Amniotic epithelial cell (primary cell): ENCODE data around the gene TBX4.

Source experiments
- DNase-seq: peaks from one replicate; pipeline ENCODE4 v3.0.0-alpha.2; 2010; ENCODE audit warnings: low read depth

TBX4 gene

DNA sequence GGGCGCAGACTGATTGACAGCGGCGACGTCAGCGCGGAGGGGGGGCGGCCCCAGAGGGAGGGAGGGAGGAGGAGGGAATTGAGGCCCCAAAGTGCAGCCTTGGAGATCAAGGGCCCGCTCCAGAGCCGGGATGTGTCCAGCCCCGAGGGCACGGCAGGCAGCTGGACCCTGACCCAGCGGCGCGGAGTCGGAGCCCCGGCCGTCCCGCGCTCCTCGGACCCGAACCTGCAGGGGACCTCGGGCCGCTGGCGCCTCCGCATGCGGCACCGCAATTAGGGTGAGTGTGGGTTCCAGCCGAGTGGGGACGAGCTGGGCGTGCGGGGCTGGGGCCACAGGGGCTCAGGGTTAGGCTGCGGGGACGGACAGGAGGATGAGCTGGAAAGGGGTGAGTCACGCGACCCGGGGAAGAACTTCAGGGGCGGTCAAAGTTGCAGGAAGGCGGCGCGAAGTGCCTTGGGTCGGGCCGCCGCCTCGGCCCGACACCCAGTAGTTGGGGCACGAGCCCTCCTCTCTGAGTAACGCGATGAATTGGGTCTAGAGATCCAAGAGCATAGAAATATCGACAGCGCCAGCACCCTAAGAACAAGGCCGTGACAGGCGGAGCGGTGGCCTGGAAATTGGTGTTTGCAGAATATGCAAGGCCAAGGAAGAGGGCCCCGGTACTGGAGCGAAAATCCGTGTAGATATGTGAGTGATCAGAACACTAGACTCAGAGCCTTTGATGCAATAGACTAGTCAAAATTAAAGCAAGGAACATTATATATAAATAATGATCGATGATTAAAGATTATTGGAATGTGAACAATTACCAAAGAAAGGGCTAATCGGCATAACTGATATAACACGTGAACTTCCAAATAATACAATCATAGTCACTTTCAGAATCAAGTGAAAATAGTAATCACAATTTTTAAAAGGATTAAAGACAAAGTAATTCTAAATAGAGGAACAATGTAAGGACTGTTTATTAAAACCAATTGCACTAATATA, at the start of gene TBX4:
Gene TBX4 (plus strand): TSS at position 122 of the 990 bp plus-strand sequence. CDS start 4,069 bp downstream, outside the sequence.
- no peak for DNase-seq

DNA sequence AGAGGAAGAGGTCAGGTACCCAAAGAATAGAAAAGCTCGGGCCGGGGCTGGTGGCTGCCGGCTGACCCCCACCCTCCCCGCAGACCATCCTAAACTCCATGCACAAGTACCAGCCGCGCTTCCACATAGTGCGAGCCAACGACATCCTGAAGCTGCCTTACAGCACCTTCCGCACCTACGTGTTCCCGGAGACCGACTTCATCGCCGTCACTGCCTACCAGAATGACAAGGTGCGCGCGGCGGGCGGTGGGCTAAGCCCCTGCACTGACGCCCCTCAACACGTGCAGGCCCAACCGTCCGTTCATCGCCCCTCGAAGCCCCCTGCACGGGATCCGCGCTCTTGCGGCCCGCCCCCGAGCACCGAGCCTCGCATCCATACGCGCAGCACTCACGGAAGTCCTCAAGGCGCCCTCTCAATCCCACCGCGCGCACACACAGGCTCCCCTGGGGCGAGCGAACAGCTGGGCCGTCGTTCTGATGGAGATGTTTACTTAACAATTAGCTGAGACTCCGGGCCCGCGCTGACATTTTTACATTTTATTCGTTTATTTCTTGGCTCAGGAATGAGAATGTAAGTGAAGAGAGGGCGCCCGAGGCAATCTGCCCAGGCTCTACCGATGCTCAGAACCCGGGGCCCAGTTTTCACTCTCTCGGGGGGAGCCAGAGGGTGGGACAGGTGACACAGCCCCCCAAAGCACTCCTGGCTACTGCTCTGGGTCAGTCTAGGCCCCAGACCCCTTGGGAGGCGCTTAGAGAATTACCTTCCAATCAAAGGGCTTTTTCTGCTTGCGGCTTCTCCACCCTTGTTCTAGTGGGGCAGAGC, 49.0 kb upstream of the TBX4 start:
- DNase-seq = no peak

DNA sequence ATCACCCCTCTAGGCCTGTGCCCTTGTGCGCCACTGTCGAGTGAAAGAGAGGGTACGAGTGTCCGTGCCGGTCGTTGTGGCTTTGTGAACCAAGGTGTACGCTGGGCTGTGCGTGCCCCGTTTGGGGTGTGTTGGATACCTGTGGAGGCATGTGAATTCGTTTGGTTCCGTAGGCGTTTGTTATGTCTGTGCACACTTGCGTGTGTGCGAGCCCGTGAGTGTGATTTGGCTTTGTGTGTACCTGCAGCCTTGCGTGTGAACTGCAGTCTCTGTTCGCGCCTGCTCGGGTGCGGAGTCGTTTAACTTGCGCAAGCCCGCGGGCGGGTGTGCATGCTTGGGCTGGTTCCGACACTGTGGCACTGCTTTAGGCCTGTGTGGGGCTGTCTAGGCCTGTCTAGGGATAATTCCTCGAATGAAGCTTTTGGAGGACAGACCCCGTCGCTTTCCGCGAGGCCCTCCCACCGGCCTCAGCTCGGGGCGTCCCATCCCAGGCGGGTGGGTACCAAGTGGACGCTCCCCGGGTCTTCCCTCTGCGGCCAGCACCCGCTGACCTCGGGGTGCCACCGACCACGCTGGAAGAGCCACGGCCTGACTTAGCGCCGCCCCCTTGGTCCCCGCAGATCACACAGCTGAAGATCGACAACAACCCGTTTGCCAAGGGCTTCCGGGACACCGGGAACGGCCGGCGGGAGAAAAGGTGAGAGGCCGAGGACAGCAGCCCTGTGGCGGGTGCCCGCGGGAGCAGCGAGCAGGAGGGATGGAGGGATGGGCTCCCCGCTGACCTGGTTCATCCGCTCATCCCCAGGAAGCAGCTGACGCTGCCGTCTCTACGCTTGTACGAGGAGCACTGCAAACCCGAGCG, 48.2 kb upstream of the TBX4 start:
- peak; percentile 40 for DNase-seq

DNA sequence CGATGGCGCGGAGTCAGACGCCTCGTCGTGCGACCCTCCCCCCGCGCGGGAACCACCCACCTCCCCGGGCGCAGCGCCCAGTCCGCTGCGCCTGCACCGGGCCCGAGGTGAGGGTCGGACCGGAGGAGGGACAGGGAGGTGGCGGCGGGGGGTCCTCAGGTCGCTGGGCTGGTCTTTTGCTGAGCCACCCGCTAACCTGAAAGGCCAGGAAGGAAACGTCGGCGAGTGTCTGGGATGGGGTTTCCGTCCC, 47.6 kb upstream of the TBX4 start:
- no peak for DNase-seq

DNA sequence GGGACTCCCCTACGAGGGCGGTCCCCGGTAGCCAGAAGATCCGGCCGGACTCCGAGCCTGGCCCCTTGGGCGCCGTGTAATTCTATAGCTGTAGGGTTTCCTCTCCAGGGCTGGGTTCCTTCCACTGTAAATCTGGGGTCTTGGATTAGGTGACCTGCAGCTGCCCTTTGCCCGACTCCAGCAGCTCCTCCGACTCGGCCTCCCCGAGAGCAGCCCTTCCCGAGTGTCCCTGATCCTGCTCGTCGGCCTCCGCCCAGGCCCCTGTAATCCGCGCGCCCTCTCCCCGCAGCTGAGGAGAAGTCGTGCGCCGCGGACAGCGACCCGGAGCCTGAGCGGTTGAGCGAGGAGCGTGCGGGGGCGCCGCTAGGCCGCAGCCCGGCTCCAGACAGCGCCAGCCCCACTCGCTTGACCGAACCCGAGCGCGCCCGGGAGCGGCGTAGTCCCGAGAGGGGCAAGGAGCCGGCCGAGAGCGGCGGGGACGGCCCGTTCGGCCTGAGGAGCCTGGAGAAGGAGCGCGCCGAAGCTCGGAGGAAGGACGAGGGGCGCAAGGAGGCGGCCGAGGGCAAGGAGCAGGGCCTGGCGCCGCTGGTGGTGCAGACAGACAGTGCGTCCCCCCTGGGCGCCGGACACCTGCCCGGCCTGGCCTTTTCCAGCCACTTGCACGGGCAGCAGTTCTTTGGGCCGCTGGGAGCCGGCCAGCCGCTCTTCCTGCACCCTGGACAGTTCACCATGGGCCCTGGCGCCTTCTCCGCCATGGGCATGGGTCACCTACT, 47.1 kb upstream of the TBX4 start:
- DNase-seq = no peak

DNA sequence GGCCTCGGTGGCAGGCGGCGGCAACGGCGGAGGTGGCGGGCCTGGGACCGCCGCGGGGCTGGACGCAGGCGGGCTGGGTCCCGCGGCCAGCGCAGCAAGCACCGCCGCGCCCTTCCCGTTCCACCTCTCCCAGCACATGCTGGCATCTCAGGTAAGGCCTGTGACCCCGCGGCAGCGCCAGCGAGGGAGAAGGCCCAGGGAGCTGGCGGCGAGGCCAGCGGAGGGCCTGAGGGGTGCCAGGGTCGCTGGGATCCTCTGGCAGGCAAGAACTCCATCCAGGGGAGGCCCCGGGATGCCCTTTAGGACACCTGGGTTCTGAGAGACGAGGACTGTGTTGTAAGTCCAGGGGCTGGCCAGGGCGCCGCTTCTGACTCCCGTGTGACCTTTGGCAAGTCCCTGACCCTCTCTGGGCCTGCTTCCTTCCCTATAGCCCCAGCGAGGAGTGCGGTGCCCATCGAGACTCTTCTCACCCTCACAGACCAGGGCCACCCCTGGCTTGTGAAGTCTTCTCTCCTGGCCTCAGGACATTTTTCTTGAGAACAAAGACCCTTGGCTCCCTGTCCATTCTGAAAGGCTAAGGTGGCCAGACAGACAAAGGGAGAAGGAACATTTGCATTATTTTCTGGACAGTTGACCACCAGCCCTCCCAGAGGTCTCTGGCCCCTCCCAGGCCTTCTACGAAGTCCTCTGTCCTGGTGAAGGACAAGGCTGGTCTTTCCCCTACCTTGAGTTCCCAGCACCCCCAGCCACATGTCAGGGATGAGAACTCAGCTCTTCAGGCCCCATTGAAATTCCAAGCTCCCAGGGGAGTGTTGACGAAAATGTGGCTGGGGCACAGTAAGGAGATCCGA, 46.3 kb upstream of the TBX4 start:
- no peak for DNase-seq

DNA sequence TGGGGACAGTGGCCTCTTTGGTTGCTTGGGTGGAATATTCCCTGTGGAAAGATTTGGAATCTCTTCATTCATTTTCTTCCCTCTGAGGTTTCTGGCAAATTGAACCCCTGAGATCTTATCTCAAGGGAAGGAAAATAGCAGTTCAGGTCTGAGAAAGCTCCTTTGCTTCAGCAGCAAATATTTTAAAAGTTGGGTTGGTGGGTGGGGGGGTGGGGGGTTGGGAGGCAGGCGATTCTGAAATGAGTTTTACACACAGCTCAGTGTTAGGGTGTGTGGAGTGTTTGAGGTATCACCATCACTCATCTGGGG, 45.7 kb upstream of the TBX4 start:
- DNase-seq = no peak

DNA sequence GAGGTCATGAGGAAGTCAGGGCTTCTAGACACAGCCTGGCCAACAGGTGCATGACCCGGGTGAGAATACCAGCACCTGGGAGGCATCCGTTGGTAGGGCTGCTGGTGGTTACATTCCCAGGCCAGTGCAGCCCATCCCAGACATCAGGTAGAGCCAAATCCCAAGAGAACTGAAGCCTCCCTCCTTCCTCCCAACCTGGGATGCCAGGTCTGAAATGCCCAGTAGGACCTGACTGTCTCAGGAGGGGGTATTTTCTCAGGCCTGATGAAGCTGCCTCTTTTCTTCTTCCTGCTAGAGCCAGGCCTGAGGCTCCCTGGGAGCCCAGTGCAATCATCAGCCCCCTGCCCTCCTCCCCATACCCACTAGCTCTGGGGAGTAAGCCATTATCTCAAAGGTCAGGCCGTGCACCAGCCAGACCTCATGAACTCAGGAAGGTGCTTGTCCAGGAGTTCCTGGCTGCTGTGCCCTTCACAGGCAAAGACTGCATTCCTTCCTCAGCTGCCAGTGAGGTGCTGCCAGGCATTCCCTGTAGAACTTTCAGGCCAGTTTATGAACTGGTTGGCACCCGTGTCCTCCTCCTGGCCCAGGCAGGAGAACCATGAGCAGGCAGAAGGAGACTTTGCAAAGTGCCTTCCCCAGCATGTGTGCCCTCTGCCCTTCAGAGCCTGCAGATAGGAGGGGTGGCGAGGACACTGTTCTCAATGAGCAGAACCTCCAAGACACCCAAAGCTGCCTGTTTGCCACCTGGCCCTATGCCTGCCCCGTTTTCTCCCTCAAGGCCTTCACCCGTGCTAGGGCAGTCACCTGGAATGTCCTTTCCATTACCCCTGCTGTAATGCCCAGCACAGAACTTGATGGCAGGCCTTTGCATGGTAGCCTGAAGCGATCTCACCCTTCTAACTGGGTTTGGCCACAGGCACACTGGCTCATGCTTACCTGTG, 45.0 kb upstream of the TBX4 start:
- DNase-seq = no peak

DNA sequence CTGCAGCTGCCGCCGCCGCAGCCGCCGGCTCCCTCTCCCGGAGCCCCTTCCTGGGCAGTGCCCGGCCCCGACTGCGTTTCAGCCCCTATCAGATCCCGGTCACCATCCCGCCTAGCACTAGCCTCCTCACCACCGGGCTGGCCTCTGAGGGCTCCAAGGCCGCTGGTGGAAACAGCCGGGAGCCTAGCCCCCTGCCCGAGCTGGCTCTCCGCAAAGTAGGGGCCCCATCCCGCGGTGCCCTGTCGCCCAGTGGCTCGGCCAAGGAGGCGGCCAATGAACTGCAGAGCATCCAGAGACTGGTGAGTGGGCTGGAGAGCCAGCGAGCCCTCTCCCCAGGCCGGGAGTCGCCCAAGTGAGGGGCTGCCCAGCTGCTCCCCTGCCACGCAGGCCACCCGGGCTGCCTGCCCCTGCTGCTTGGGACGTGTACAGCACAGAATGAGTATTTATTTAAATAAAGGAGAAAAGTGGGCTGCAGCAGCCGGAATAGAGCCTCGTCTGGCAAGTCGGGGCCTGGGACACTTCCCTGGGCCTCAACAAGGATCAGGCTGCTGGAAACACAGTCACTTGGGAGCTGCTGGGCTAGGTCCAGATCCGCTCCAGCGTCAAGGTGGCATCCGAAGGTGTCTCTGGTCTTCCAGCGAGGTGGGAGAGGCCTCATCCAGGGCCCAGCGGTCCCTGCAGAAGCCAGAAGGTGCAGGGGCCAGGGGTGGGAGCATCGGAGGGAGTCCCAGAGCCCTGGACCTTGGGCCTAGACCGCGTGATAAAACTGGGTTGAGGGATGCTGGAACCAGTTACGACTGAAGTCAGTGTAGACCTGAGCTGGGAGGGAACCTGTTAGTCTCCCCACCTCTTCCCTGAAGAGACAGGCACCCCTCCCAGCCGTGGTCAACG, 43.8 kb upstream of the TBX4 start:
- DNase-seq = no peak

DNA sequence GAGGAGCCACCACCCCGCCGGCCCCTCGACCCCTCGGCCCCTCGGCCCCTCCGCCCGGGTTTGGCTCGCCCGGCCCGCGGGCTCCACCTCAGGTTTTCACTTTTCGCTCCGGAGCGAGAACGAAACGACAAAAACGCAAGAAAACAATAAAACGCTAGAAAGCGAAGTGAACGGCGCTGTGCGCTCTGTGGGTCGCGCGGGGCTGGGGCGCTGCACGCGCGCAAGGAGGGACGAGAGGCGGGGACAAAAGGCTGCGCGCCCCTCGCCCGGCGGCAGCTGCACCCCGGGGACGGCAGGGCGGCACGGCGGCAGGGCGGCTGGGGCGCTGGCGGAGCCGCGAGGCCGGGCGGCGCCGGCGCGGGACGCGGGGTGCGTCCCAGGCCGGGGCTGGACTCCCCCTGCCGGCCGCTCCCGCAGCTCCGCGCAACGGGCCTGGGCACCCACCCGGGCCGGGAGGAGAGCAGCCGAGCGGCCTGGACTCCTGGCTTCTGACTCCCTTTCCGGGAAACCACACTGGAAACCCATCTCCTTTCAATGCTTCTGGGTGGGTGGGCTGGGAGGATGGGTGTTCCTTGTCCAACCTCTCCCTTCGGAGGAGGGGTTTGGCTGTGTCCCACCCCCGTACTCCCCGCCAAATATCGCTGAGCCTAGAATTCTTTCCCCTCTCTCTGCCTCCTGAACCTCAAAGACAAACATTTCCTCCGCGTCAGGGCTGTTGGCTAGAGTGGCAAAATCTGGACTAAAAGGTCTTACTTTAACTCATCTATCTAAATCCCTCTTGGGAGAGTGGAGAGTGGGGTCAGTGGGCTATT, 42.7 kb upstream of the TBX4 start:
- peak; percentile 59 for DNase-seq

DNA sequence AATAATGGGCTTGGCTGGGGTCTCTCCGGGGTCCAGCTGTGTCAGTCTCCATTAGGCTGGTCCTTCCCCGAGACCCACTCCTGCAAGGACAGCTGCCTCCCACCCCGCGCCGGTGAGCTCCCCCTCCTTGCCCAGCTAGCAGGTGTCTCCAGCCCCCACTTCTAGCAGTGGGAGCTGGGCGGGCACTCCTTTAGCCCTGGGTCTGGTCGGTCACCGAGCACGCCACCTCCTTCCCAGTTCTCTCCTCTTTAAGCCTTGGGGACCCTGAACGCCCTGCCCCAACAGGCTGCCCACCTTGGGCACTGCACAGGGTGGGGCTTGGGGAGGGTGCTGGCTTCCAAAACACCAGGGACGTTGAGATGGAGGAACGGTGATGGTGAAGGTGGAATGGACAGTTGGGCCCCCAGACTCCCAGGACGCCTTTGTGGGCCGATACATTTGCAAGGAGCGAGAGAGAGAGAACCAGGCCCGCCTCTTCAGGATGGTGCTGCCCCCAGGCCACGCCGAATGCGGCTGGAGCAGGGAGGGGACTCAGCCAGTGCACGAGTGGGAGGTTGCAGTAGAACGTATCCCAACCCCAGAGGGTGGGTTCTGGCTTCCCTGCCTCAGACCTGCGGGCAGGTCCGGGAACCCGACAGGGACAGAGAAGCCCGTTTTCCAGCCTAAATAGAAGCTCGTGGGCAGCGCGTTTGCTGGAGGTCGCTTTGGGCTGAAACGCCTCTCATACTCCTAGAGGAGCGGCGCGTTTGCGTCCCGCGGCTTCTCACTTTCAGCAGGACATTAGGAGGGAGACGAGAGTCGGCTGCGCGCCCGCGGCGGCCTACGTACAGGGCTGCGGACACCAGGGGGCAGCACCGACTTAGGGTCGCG, 41.8 kb upstream of the TBX4 start:
- DNase-seq = peak; percentile 72

DNA sequence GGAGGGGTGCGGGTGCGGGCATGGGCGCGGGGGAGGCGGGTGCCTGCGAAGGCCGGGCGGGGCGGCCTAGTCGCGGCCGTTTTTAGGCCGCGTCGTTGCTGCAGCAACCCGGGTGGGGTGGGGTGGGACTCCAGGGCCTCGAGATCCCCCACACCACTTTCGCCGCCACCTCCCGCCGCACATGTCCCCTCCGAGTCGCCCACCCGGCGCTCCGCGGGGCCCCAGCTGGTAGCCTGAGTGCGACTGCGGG, 41.3 kb upstream of the TBX4 start:
- DNase-seq = no peak

DNA sequence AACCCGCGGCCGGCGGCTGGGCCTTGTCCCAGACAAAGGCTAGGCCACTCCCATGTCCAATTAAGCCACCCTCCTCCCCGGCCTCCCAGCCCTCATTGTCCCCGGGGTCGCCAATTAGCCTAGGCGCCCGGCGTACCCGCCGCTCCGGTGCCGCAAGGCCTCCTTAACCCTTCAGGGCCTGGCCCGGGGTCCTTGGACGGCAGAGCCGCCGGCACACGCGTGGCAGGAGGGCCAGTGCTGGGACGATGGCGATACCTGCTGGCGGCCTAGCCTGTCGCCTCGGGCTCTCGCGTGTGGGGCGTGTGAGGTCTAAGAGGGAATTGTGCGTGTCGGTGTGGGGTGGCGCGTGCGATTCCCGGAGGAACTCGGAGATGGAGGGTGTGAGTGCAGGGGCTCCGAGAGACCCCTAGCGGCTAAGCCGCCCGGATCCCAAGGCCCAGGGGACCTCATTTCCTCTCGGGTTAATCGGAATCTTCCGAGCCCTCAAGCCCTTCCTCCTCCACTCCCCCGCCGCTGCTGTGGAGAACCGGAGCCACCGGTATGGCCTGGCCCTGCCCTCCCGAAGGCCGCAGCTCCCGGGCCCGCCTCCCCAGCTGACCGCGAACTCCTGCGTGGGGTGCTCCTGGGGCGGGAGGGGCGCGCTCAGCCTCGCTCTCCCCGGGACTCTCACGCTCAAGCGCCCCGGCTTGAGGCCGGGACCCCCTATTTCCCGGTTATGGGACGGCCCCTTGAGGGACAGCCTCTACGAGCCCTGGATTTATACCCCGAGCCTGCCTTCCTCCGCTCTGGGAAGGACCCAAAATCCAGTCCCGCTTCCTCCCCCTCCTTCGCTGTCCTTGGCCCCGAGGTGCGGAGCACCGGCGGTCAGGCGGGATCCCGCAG, 40.7 kb upstream of the TBX4 start:
- peak; percentile 79 for DNase-seq

DNA sequence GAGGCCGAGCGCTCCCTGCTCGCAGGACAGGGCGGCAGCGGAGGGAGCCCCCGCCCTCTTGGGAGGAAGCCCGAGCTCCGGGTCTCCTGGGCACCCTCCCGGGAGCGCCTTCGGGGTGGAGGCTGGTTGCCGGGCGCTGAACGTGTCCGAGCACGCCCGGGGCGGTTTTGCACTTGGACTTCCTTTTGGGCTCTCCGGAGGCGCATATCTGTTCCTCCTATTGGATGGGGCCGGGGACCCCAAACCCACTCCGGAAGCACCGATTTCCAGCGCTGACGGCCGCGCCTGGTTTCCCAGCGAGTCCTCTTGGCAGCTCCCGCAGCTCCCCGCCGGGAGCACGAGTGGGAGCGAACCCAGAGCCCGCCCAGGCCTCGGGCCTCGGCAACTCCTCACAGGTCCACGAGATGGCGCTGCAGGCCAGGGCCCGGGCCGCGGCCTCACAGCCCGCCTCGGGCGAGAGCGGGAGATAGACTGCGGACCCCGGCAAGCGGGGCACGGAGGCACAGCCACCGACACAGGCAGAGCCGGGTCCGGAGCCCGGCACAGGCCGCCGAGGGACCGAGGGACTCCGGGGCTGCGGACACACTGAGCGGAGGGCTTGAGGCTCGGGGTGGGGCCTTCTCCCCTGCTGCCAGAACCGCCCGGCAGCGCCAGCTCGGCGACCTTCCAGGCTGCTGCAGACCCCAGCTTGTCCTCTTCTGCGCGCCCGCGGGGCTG, 39.9 kb upstream of the TBX4 start:
- DNase-seq = peak; percentile 72
